H1 (cell line): ENCODE results near the gene CCDC112. TPM values are rescaled to one million over a fixed set of nuclear protein-coding genes. Genes with fewer than 3 reads are reported as not detected.

Source experiments
- BCL11A ChIP-seq, 2 experiments: IDR thresholded peaks; one replicate each; pipeline ENCODE4 v1.6.1; 2011; ENCODE audit warnings: low read depth in 2 of 2, low read length in 2 of 2, mild to moderate bottlenecking in 2 of 2
- polyA plus RNA-seq, 7 experiments: library from polyadenylated mRNA; depleted of rRNA in 3 of 7; stranded (reverse) in 5 of 7; unstranded in 2 of 7; fragments of >200 nt in 5 of 7; fragments of 200-250 nt in 2 of 7; gene quantifications; 1 replicate in 5 of 7; 2 replicates in 1 of 7; 4 replicates in 1 of 7; pipeline versions ENCODE4 v1.2.1 to v1.2.3, GENCODE V29; 2011 to 2013; ENCODE audit warnings: missing spikeins in 2 of 7, mixed read lengths in 2 of 7
- total RNA-seq: library from RNA; stranded (reverse); fragmentation: NEBNext Ultra II Directional; extraction: Animal tissue kit (Norgen Biotek cat#: 25700); gene quantifications from 2 replicates; pipeline ENCODE4 v1.2.1, GENCODE V29; 2021

The CCDC112 gene
- total and polyA plus RNA-seq, 2 of the 8 experiments (the other 6 are each of a cell fraction or from before 2014, with no cell fraction given) = 3.3 to 15.6 TPM

DNA sequence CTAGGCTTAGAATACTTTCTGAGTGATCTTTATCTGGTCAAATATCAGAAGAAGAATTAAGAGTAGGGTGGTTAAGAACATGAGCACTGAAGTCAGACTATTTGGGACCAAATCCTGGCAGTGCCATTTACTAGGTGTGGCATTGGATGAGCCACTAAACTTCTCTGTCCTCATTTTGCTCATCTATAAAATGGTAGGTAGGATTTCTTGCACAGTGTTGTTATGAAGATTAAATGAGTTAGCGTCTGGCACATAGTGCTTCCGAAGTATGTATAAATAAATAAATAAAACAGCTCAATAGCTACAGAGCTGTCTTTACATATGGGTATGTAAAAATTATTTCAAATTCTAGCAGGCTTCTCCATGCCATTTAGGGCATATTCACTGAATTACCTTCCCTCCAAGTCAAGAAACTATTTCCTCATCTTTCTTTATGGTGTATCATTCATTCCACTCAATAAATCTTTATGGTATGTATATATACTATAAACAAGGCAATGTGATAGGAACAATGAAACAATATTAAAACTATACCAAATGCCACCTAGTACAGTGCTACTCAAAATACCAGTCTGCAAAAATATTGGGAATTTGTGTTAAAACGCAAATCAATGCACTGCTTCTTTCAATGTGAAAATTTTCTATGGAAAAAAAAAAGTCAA is 24.0 kb downstream of the CCDC112 start (continued):
- no peak for TF ChIP-seq BCL11A (IDR thresholded peaks at IDR 0.05; ENCODE audit: low read depth in 2 of 2, low read length in 2 of 2)
